ENCODE measurements around the gene PPP6C.
"Not testable (repeated sequence)": the region's sequence is repeated elsewhere in the genome, so short reads cannot be mapped to it uniquely, and the experiment has no call there.

PPP6C gene

DNA sequence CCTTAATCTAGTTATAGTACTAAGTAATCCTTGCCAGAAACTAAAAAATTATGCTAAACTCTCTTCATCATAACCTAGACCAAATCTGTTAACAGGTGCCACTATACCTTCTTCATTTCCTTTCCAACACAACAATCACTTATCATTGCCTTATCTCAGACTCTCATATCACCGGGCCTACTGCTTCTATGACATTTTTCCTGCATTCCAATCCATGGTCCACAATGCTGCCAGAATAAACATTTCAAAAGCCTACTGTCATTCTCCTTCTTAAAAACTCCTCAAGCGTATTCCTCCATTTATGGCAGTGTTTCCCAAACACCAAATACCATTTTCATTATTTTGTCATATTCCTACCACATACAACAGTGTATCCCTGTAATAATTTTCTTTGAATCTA, 6.5 kb downstream of the PPP6C start:
- ChIA-PET POLR2A (no interaction called here), CTCF (no interaction called here)
- no peak overlapping the region for H3K4me3 ChIP-seq (ENCODE audit: low read depth, low read length)
- TF ChIP-seq, protein P1, sequence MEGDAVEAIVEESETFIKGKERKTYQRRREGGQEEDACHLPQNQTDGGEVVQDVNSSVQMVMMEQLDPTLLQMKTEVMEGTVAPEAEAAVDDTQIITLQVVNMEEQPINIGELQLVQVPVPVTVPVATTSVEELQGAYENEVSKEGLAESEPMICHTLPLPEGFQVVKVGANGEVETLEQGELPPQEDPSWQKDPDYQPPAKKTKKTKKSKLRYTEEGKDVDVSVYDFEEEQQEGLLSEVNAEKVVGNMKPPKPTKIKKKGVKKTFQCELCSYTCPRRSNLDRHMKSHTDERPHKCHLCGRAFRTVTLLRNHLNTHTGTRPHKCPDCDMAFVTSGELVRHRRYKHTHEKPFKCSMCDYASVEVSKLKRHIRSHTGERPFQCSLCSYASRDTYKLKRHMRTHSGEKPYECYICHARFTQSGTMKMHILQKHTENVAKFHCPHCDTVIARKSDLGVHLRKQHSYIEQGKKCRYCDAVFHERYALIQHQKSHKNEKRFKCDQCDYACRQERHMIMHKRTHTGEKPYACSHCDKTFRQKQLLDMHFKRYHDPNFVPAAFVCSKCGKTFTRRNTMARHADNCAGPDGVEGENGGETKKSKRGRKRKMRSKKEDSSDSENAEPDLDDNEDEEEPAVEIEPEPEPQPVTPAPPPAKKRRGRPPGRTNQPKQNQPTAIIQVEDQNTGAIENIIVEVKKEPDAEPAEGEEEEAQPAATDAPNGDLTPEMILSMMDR (IDR thresholded peaks at IDR 0.05; ENCODE audit: insufficient read depth, low read length, missing control alignments): no peak
- DNase-seq (ENCODE audit: low read depth, low spot score): no peak

DNA sequence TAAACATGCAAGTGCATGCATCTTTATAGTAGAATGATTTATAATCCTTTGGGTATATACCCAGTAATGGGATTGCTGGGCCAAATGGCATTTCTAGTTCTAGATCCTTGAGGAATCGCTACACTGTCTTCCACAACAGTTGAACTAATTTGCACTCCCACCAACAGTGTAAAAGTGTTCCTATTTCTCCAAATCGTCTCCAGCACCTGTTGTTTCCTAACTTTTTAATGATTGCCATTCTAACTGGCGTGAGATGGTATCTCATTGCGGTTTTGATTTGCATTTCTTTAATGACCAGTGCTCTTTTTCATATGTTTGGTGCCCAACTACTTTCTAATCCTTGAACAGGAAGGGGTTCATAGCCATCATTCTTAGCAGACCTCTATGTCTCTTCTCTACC, 7.8 kb downstream of the PPP6C start:
- POLR2A ChIA-PET; DNase-seq (ENCODE audit: low read depth, low spot score); CTCF ChIA-PET: not testable (repeated sequence)

DNA sequence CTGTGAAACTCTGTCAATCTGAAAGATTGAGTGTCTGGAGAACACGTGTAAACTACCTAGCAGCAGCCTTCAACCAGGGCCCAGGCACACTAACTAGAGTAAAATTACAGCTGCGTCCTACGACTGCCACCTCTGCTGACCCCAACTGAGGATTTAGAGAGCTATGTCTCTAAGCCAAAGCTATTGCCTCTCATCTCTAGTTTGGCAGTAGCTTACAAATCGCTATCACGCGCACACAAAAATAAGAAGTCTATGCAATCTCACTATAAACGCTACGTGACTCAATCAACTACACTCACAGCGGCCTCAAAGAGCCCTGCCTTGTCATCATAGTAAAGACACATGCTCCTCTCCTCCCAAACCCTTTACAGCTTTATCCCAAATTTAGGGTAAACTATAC, 8.7 kb downstream of the PPP6C start:
- no peak overlapping the region for H3K4me3 ChIP-seq (ENCODE audit: low read depth, low read length)
- no peak for DNase-seq (ENCODE audit: low read depth, low spot score)
- ChIA-PET CTCF (no interaction called here), POLR2A (interaction anchor here (0.6 kb wide), 1 partner anchor 17 kb away, joined by 3 read pairs; no protein-coding TSS in a partner anchor)
- TF ChIP-seq, protein P1 (IDR thresholded peaks at IDR 0.05; ENCODE audit: insufficient read depth, low read length, missing control alignments): no peak

More for the DNA sequence above, 7.8 kb downstream of the PPP6C start:
- H3K4me3 ChIP-seq (ENCODE audit: low read depth, low read length): not testable (repeated sequence)

DNA sequence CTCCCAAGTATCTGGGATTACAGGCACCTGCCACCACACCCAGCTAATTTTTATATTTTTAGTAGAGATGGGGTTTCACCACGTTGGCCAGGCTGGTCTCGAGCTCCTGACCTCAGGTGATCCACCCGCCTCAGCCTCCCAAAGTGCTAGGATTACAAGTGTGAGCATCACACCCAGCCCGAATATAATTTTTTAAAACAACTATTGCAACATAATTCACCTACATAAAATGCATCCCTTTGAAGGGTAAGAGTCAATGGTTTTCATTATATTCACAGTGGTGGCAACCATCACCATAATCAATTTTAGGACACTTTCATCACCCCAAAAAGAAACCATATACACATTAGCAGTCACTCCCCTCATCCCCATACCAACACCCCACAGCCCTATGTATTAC, 9.8 kb downstream of the PPP6C start:
- DNase-seq (ENCODE audit: low read depth, low spot score); POLR2A ChIA-PET; H3K4me3 ChIP-seq (ENCODE audit: low read depth, low read length): not testable (repeated sequence)
- CTCF ChIA-PET: interaction anchor here (1.3 kb wide), 1 partner anchor 16 kb away, joined by 3 read pairs; no protein-coding TSS in a partner anchor

DNA sequence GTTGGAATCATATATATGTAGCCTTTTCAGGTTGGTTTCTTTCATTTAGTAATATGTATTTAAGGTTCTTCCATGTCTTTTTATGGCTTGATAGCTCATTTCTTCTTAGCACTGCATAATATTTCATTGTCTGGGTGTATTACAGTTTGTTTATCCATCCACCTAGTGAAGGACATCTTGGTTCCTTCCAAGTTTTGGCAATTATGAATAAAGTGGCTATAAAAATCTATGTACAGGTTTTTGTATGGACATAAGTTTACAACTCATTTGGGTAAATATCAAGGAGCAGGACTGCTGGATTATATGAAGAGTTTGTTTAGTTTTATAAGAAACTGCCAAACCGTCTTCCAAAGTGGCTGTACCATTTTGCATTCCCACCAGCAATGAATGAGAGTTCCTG, 11.7 kb downstream of the PPP6C start:
- TF ChIP-seq, protein P1 (IDR thresholded peaks at IDR 0.05; ENCODE audit: insufficient read depth, low read length, missing control alignments): no peak
- ChIA-PET POLR2A (no interaction called here), CTCF (no interaction called here)
- H3K4me3 ChIP-seq (ENCODE audit: low read depth, low read length): no peak overlapping the region
- DNase-seq (ENCODE audit: low read depth, low spot score): no peak

DNA sequence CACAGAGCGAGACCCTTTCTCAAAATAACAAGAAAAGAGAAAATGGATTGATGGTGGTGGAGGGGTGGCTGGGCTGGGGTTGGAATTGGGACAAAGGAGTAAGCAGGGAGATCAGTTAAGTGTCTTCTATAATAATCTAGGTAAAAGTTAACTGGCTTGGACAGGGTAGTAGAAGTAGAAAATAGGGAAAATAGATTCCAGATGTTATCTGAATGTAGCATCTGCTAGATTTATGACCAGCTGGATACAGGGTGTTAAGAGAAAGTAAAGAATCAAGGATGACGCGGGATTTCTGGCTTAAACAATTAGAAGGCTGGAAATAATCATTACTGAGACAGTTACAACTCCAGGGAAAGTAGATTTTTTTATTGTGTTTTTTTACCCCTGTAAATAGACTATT, 13.0 kb downstream of the PPP6C start:
- ChIA-PET CTCF (interaction anchor here (0.6 to 1.1 kb wide), 3 partner anchors 10 to 33 kb away, joined by 3 read pairs; partner anchors contain the start of gene SCAI), POLR2A (no interaction called here)
- TF ChIP-seq, protein P1 (IDR thresholded peaks at IDR 0.05; ENCODE audit: insufficient read depth, low read length, missing control alignments): no peak
- no peak for DNase-seq (ENCODE audit: low read depth, low spot score)
- no peak overlapping the region for H3K4me3 ChIP-seq (ENCODE audit: low read depth, low read length)

DNA sequence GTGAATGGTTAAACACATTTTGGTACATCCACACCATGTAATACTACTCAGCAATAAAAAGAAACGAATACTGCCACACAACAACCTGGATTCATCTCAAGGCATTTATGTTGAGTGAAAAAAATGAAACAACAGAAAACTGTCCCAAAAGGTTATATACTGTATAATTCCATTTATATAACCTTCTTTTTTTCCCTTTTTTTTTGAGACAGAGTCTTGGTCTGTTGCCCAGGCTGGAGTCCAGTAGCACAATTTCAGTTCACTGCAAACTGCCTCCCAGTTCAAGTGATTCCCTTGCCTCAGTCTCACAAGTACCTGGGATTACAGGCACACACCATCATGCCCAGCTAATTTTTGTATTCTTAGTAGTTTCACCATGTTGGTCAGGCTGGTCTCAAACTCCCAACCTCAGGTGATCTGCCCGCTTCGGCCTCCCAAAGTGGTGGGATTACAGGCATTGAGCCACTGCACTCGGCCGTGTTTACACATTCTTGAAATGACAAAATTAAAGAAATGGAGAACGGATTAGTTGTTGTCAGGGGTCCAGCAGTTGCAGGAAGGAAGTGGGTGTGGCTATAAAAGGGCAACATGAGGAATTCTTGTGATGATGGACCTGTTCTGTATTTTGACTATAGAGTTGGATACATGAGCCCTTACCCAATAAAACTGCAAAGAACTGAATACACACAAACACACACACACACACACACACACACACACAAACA, 17.4 kb downstream of the PPP6C start:
- TF ChIP-seq, protein P1 (IDR thresholded peaks at IDR 0.05; ENCODE audit: insufficient read depth, low read length, missing control alignments): no peak
- no peak for DNase-seq (ENCODE audit: low read depth, low spot score)
- CTCF ChIA-PET: no interaction called here
- no peak overlapping the region for H3K4me3 ChIP-seq (ENCODE audit: low read depth, low read length)
- POLR2A ChIA-PET: no interaction called here
